ENCODE results near the gene CIAO3. TPM values are rescaled to one million over a fixed set of nuclear protein-coding genes. Genes with fewer than 3 reads are reported as not detected.

Gene CIAO3
- total RNA-seq, 1 donor from 2014 or later: 19.3 TPM

GRCh38 chr16:733382-734207 is 7.2 kb downstream of the CIAO3 start:
- peak; percentile 39 for TF ChIP-seq CTCF (conservative IDR thresholded peaks at IDR 0.05; ENCODE audit: low read depth, low read length)
- H3K4me3 ChIP-seq (ENCODE audit: low read depth, low read length): no peak overlapping the region
- no peak for DNase-seq (ENCODE audit: low read depth)

GRCh38 chr16:732936-733335 is 7.9 kb downstream of the CIAO3 start:
- no peak overlapping the region for H3K4me3 ChIP-seq (ENCODE audit: low read depth, low read length)
- TF ChIP-seq CTCF (conservative IDR thresholded peaks at IDR 0.05; ENCODE audit: low read depth, low read length): no peak
- no peak for DNase-seq (ENCODE audit: low read depth)

- no peak for DNase-seq (ENCODE audit: low read depth)
- no peak overlapping the region for H3K4me3 ChIP-seq (ENCODE audit: low read depth, low read length)
- TF ChIP-seq CTCF (conservative IDR thresholded peaks at IDR 0.05; ENCODE audit: low read depth, low read length): no peak
Measured at GRCh38 chr16:732332-732731, 8.5 kb downstream of the CIAO3 start.

- no peak overlapping the region for H3K4me3 ChIP-seq (ENCODE audit: low read depth, low read length)
- DNase-seq (ENCODE audit: low read depth): no peak
- TF ChIP-seq CTCF (conservative IDR thresholded peaks at IDR 0.05; ENCODE audit: low read depth, low read length): no peak
Measured at GRCh38 chr16:730666-731509, 9.9 kb downstream of the CIAO3 start.

- no peak overlapping the region for H3K4me3 ChIP-seq (ENCODE audit: low read depth, low read length)
- DNase-seq (ENCODE audit: low read depth): no peak
- TF ChIP-seq CTCF (conservative IDR thresholded peaks at IDR 0.05; ENCODE audit: low read depth, low read length): no peak
Measured at GRCh38 chr16:729768-730665, 10.8 kb downstream of the CIAO3 start.

- H3K4me3 ChIP-seq (ENCODE audit: low read depth, low read length): peak overlapping the region; percentile 81
- TF ChIP-seq CTCF (conservative IDR thresholded peaks at IDR 0.05; ENCODE audit: low read depth, low read length): no peak
- DNase-seq (ENCODE audit: low read depth): no peak
Measured at GRCh38 chr16:728890-729744, 11.7 kb downstream of the CIAO3 start.
